Measurements from ENCODE around the gene TMEM151B. TPM values are rescaled to one million over a fixed set of nuclear protein-coding genes. Genes with fewer than 3 reads are reported as not detected.

Gene TMEM151B
- total RNA-seq, 4 donors from 2014 or later, result 0.09 to 0.21 TPM; not detected in 2

DNA sequence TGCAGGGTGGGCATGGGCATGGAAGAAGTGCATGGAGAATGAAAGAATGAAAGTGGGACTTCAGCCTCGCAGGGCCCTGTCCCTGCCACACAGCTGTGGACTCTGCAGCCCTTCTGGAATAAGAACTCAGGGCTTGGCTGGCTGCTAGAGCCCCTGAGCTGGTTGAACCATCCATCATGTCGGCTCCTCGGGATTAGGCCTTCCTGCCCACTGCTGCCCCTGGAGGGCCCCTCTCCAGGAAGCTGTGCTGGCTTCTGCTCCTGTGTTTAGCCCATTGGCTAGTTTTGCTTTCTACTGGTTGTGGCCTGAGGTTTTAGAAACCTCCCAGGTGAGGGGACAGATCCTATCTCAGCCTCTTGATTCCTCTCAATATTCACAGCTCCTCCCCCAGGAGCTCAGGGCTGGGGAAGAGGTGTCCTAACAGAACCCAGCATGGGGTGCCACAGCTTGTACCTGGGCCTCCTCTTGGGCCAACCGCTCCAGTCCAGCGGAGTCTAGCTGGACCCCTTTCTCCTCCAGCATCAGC, 35.0 kb downstream of the TMEM151B start:
- TF ChIP-seq POLR2A (IDR thresholded peaks at IDR 0.05), result no peak
- TF ChIP-seq, protein P1, sequence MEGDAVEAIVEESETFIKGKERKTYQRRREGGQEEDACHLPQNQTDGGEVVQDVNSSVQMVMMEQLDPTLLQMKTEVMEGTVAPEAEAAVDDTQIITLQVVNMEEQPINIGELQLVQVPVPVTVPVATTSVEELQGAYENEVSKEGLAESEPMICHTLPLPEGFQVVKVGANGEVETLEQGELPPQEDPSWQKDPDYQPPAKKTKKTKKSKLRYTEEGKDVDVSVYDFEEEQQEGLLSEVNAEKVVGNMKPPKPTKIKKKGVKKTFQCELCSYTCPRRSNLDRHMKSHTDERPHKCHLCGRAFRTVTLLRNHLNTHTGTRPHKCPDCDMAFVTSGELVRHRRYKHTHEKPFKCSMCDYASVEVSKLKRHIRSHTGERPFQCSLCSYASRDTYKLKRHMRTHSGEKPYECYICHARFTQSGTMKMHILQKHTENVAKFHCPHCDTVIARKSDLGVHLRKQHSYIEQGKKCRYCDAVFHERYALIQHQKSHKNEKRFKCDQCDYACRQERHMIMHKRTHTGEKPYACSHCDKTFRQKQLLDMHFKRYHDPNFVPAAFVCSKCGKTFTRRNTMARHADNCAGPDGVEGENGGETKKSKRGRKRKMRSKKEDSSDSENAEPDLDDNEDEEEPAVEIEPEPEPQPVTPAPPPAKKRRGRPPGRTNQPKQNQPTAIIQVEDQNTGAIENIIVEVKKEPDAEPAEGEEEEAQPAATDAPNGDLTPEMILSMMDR (IDR thresholded peaks at IDR 0.05), result no peak
- H3K27ac ChIP-seq, result no peak overlapping the region
- no peak overlapping the region for H3K4me3 ChIP-seq
- H3K9me3 ChIP-seq, result no peaks in the 10 kb centered on the region
- no peaks in the 10 kb centered on the region for H3K36me3 ChIP-seq
- H3K4me1 ChIP-seq, result no peaks in the 10 kb centered on the region
- H3K27me3 ChIP-seq, result no peaks in the 10 kb centered on the region
- intact Hi-C loops (cut with DNase I; ENCODE audit: low total_unique reads), result no loop called here
- DNase-seq, result no peak

DNA sequence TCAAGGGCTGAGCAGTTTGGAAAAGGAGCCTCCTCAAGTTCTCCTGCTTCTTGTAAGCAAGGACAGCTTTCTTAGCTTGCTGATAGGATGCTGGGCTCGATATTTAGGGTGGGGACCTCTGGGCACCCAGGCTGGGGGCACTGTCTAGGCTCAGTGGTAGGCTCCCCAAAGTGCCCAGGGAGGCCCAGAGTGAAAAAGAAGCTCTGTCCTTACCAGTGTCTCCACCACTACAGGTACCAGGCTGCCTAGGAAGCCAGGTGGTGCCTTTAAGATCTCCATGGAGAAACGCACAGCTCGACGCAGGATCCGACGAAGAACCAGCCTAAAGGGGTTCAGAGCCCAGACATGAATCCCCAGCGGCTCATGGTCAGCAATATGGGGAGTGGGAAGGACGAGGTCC, 36.5 kb downstream of the TMEM151B start:
- H3K27ac ChIP-seq, result no peak overlapping the region
- peaks cover 0 to under 1% of the 10 kb centered on the region in 2 donors for H3K4me1 ChIP-seq
- TF ChIP-seq POLR2A (IDR thresholded peaks at IDR 0.05), result no peak
- TF ChIP-seq, protein P1 (IDR thresholded peaks at IDR 0.05), result no peak
- intact Hi-C loops (cut with DNase I; ENCODE audit: low total_unique reads), result no loop called here
- H3K27me3 ChIP-seq, result no peaks in the 10 kb centered on the region
- no peaks in the 10 kb centered on the region for H3K9me3 ChIP-seq
- no peak for DNase-seq
- no peak overlapping the region for H3K4me3 ChIP-seq
- H3K36me3 ChIP-seq, result no peaks in the 10 kb centered on the region

DNA sequence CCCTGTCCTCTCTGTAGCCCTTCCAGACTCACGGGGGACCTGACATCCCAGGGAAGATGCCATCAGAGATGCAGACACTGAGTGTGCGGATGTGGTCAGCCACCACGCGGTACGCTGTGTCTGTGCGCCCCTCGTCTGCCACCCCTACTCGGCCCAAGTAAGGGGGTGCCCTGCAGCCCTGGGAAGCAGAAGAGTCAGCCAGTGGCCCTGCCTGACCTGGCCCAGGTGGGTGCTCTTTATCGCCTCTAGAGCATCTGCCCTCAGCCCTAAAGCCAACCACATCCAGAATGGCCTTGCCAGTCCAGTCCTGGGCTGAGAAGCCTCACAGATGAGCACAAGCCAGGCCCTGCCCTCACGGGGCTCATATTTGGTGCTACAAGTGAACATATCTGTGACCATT, 37.0 kb downstream of the TMEM151B start:
- intact Hi-C loops (cut with DNase I; ENCODE audit: low total_unique reads), result no loop called here

DNA sequence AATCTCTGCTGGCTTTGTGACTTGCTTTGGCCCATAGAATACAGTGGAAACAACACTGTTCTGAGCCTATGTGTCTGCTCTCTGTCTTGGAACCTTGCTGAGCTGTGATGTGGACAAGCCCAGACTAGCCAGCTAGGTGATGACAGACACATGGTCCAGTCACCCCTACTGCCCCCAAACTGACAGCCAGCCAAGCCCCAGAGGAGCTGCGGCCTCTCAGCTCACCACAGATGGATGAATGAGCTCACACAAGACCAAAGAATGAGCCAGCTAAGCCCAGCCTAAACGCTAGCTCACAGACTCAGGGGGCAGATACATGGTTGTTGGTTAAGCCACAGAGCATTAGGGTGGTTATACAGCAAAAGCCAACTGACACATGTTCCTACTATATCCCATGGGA, 38.8 kb downstream of the TMEM151B start:
- DNase-seq, result no peak
- TF ChIP-seq, protein P1 (IDR thresholded peaks at IDR 0.05), result no peak
- no peak for TF ChIP-seq POLR2A (IDR thresholded peaks at IDR 0.05)
- Histone ChIP-seq H3K4me1 (peaks cover 0 to 7% of the 10 kb centered on the region in 2 donors), H3K9me3 (no peaks in the 10 kb centered on the region), H3K36me3 (no peaks in the 10 kb centered on the region), H3K4me3 (no peak overlapping the region), H3K27ac (no peak overlapping the region), H3K27me3 (no peaks in the 10 kb centered on the region)
- intact Hi-C loops (cut with DNase I; ENCODE audit: low total_unique reads), result no loop called here

More for the DNA sequence above, 37.0 kb downstream of the TMEM151B start:
- H3K4me1 ChIP-seq, result peaks cover 0 to 5% of the 10 kb centered on the region in 2 donors
- H3K27me3 ChIP-seq, result no peaks in the 10 kb centered on the region
- H3K36me3 ChIP-seq, result no peaks in the 10 kb centered on the region
- no peak overlapping the region for H3K27ac ChIP-seq
- TF ChIP-seq POLR2A (IDR thresholded peaks at IDR 0.05), result no peak
- TF ChIP-seq, protein P1 (IDR thresholded peaks at IDR 0.05), result no peak
- H3K9me3 ChIP-seq, result no peaks in the 10 kb centered on the region
- DNase-seq, result no peak
- H3K4me3 ChIP-seq, result no peak overlapping the region

DNA sequence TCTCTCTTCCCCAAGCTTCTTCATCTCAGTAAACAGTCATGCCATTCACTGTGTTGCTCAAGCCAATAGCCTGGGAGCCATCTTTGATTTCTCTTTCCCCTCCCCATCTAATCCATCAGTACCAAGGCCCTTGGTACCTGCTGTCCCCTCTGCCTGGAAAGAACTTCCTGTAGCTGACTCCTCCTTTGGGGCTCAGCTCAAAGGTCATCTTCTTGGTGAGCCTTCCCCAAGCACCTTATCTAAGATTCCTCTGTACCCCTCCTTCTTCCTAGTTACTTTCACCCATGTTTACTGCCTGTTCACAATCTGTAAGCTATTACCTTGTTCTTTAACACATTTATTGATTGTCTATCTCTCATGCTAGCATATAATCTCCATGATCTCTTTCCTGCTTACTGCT, 39.4 kb downstream of the TMEM151B start:
- Histone ChIP-seq H3K9me3 (no peaks in the 10 kb centered on the region), H3K4me3 (no peak overlapping the region), H3K27ac (no peak overlapping the region), H3K27me3 (no peaks in the 10 kb centered on the region), H3K36me3 (no peaks in the 10 kb centered on the region), H3K4me1 (peaks cover 0 to 7% of the 10 kb centered on the region in 2 donors)
- intact Hi-C loops (cut with DNase I; ENCODE audit: low total_unique reads), result no loop called here
- no peak for TF ChIP-seq POLR2A (IDR thresholded peaks at IDR 0.05)
- TF ChIP-seq, protein P1 (IDR thresholded peaks at IDR 0.05), result no peak
- no peak for DNase-seq
